GM21381 (cell line): ENCODE measurements around the gene CMIP.
"Not testable (repeated sequence)": the region's sequence is repeated elsewhere in the genome, so short reads cannot be mapped to it uniquely, and the experiment has no call there.

Source experiments
- ATAC-seq: cut with Tn5 transposase; IDR thresholded peaks from one replicate; pipeline ENCODE4 v1.9.1; 2021; ENCODE audit warnings: mild to moderate bottlenecking, moderate library complexity; ENCODE audit not compliant: unreplicated experiment

Gene CMIP

GRCh38 chr16:81421126-81421525 lies 23.5 kb upstream of the CMIP start:
- no peak for ATAC-seq

GRCh38 chr16:81421536-81421935 lies 23.1 kb upstream of the CMIP start:
- ATAC-seq = no peak

- not testable (repeated sequence) for ATAC-seq
These were observed 22.5 kb upstream of the CMIP start for GRCh38 chr16:81422153-81422552.

- ATAC-seq = no peak
These were observed 19.8 kb upstream of the CMIP start for GRCh38 chr16:81424771-81425170.

- ATAC-seq = no peak
These were observed 17.4 kb upstream of the CMIP start for GRCh38 chr16:81427219-81427618.

- no peak for ATAC-seq
These were observed 15.5 kb upstream of the CMIP start for GRCh38 chr16:81429045-81429521.

GRCh38 chr16:81431554-81432353 lies 12.9 kb upstream of the CMIP start:
- peak; percentile 35 for ATAC-seq

GRCh38 chr16:81432937-81433557 lies 11.6 kb upstream of the CMIP start:
- ATAC-seq = no peak

- ATAC-seq = no peak
These were observed 9.5 kb upstream of the CMIP start for GRCh38 chr16:81435103-81435502.

- ATAC-seq = no peak
These were observed 9.0 kb upstream of the CMIP start for GRCh38 chr16:81435567-81435966.

- no peak for ATAC-seq
These were observed 8.2 kb upstream of the CMIP start for GRCh38 chr16:81436386-81436785.

GRCh38 chr16:81437865-81438264 lies 6.7 kb upstream of the CMIP start:
- no peak for ATAC-seq

- no peak for ATAC-seq
These were observed 3.5 kb upstream of the CMIP start for GRCh38 chr16:81440888-81441761.

GRCh38 chr16:81442220-81442915 lies 2.2 kb upstream of the CMIP start:
- ATAC-seq = no peak

- ATAC-seq = no peak
These were observed 1.5 kb upstream of the CMIP start for GRCh38 chr16:81442916-81443687.

GRCh38 chr16:81443688-81444447 lies 740 bp upstream of the CMIP start:
- ATAC-seq = no peak

GRCh38 chr16:81445143-81445961 lies 744 bp downstream of the CMIP start:
- ATAC-seq = peak; percentile 14
